ENCODE measurements around the gene RABGAP1L.

Gene RABGAP1L

GRCh38 chr1:174898102-174898797 is 738.9 kb downstream of the RABGAP1L start:
- DNase-seq, result no peak

- no peak for DNase-seq
These were observed 741.0 kb downstream of the RABGAP1L start for GRCh38 chr1:174900317-174900716.

DNA sequence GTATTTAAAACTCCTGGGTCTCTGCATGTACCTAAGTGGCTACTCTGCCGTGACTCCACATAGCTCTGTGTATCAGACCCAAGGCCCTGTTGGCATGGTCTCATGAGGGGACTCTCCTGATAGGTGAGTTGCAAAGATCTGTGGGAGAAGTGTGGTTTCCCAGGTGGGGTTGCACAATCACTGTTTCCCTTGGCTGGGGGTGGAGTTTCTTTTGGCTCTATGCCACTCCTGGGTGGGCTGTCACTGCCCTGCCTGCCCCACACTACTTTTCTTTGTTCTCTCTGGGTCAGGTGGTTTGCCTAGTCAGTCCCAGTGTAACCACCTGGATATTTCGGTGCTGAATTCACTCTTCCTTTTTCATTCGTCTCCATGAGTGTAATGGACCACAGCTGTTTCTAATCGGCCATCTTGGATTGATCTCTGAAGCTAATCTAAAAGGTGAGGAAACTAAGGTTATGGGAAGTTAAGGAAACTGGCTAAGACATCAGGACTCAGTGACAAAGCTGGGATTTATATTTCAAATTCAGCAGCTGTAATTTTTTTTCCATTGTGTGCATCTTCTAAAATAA is 743.3 kb downstream of the RABGAP1L start:
- DNase-seq, result no peak

DNA sequence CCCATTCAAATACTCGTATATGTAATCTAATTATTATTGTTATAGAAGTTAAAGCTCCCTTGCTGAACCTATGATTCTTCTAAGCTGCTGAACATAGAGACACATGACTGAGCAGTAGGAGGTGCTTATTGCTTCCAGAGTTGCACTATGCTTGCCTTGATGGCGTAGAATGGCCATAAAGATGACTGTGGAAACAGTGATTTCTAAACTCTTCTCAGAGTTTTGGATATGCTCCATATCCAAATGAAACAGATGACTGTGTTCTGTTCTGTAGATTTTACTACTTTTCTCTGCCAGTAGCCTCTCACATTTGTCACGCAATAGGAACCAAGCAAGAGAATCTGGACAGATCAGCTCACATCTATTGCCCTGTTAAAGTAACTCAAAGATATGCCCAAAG is 752.3 kb downstream of the RABGAP1L start:
- no peak for DNase-seq

DNA sequence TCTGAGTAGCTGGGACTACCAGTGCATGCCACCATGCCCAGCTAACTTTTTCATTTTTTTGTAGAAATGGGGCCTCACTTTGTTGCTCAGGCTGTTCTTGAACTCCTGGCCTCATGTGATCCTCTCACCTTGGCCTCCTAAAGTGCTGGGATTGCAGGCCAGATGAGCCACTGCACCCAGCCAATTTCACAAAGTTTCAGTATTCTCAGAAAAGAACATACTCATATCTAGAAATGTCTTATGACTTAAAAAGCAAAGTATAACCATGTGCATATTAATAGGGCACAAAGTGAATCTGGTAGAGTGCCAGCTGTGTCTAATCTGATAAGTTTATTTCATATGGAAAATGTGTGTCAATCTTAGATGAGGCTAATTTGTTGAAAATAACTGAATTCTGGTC is 752.9 kb downstream of the RABGAP1L start:
- DNase-seq, result no peak

DNA sequence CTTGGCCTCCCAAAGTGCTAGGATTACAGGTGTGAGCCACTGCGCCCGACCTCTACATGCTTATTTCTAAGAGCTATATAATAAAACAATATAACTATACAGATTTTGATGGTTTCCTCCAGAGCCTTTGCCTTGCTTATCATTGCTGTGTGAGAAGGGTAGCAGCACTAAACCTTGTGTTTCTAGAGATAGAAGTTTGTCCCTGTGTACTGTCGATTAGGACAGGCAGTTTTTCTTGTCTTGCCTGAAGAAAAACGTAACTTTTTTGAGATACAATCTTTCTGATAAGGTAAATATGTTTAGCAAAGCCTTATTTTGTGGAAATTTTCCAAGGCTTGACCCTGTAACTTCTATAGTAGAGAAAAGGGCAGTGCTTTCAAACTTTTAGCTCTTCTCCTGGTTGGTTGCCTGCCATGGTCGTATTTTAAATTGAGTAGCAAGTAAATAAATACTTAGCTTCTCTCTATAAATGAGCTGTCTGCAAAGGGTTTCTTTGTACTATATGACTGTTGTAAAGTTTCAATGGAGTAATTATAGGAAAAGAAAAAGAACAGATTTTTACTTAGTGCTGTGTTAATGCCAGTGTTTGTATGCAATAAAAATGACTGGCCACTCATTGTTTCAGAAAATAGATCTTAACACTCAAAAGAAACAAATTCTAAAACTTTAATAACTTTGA is 754.0 kb downstream of the RABGAP1L start:
- DNase-seq, result no peak

GRCh38 chr1:174914991-174915390 is 755.7 kb downstream of the RABGAP1L start:
- DNase-seq, result no peak

DNA sequence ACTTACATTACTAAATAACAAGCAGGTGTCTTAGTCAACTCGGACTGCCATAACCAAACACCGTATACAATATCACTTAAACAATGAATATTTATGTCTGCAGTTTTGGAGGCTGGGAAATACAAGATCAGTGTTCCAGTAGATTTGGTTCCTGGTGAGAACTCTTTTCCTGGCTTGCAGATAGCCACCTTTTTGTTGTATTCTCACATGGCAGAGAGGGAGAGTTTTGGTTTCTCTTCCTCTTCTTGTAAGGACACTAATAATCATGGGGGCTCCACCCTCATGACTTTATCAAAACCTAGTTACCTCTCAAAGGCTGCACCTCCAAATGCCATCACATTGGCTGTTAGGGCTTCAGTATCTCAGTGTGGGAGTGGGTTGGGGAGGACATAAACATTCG is 757.5 kb downstream of the RABGAP1L start:
- no peak for DNase-seq

- no peak for DNase-seq
These were observed 760.8 kb downstream of the RABGAP1L start for GRCh38 chr1:174920093-174920492.

- no peak for DNase-seq
These were observed 762.8 kb downstream of the RABGAP1L start for GRCh38 chr1:174922121-174922520.

GRCh38 chr1:174923820-174924219 is 764.5 kb downstream of the RABGAP1L start:
- no peak for DNase-seq

DNA sequence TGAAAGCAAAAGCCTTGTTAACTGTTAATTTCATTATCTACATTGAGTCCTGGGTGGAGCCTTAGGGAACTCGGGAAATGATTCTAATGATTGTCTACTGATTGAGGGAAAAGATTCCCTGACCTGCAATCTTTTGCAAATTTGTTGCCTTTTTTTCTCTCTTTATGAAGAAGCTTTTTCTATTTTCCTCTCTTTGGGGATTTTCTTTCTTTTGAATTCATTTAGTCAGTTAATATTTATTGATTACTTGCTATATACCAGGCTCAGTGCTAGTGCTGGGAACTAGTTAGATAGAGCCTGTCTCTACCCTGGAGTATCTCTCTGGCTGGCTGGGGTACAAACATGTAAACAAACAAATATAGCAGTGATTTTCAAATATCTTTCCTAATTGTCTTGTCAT is 769.2 kb downstream of the RABGAP1L start:
- DNase-seq, result no peak

DNA sequence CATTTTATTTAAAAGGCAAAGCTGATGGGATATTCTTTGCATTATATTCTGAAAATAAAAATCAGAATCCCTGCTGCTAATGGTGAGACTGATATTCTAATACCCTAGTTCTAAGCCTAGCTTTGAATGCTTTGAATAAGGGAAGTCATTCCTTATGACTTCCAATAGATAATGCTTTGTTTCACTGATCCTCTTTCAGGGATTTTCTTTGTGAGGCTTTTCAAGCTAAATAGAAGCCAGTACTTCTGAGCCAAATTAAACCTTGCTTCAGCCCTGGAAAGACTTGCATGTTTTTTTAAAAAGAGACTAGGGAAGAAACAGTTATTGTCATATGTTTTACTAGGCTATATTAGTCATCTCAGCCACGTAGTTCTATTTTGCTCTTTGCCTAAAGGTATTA is 771.9 kb downstream of the RABGAP1L start:
- no peak for DNase-seq

DNA sequence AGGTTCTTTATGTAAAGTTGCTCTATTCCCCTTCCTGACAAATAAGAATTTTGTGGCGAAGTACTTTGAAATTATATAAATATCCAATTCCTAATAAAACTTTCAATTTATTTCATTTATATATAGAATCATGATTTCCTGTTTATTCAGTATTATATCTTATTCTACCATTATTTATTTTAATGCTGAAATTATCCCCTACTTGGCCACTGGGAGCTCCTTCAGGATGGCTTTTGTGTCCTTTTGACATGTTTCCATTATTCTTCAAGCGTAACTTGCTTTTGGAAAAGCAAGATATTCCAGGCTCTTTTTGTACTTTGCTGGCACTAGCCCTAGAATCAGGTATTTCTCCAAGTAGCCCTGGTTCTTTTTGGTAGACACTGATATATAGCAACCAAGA is 773.3 kb downstream of the RABGAP1L start:
- no peak for DNase-seq

DNA sequence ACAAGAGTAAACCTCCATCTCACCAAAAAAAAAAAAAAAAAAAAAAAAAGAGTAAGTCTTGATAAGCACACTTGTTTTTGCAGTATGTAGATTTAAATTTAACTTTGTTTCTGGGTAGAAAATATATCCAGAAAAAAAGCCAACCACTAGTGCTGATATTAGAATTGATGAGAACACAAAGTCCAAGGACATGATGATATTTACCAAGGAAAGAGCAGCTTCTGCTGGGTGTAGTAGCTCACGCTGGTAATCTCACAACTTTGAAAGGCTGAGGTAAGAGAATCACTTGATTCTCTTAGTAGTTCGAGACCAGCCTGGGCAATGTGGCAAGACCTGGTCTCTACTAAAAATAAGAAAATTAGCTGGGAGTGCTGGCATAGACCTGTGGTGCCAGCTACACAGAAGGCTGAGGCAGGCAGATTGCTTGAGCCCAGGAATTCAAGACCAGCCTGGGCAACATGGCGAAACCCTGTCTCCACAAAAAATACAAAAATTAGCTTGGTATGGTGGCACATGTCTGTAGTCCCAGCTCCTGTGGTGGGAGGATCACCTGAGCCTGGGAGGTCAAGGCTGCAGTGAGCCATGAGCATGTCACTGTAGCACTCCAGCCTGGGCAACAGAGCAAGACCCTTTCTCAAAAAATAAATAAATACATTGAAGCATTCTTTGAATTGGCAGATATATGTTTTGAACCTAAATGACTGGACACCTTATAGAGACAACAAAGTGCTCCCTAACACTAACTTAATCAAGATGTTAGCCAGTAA is 776.8 kb downstream of the RABGAP1L start:
- DNase-seq, result no peak

GRCh38 chr1:174938281-174939007 is 779.1 kb downstream of the RABGAP1L start:
- no peak for DNase-seq

- DNase-seq, result no peak
These were observed 780.6 kb downstream of the RABGAP1L start for GRCh38 chr1:174939775-174940545.

DNA sequence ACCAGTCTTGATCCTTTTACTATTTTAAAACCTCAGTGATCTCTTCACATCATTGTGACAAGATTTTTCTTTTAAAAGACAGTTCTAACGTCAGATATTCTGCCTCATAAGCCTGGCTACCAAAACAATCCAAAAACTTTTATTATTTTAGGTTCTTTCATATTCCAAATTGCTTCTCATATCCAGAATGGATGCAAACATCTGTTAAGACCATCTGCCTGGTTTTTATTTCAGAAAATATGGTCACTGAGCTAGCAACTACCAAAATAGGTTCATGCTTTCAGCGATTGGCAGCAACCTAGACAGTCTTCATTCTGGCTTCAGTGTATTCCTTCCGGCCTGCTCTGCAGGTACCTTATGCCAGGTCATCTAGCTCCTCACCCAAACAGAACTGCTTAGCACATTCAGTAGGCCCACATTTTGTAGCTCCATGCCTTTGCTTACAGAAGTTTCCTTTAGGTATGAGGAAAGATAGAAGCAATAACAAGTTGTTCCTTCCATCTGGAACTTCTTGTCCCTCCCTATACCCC is 781.4 kb downstream of the RABGAP1L start:
- DNase-seq, result no peak

DNA sequence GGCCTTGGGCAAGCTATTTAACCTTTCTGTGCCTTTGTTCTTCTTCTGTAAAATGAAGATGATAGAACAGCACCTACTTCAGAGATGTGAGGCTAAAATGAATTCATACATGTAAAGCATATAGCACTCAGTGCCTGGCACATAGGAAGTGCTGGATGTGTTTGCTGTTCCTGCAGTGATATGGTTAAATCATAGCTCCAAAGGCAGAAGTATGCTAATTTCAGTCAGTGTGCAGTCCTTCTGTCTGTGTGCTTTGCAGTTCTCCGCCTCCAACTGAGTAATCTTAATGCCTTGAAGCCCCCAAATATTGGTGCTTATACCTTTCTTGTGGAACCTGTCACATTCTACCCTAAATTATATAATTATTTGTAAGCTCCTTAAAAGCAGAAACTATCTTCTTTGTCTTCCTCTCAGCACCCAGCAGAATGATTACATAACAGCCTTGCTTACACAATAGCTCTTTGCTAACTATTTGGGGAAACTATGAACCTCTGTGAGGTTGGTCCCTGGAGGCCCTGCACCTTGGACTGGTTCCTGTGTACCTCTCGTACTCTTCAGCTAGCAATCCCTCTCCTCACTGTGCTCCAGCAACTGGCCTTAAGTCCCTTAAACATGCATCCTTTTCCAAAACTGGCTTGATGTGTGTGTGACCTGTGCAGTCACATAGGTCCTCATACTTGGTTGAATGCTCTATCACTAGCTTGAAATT is 783.4 kb downstream of the RABGAP1L start:
- no peak for DNase-seq

GRCh38 chr1:174946031-174946430 is 786.7 kb downstream of the RABGAP1L start:
- no peak for DNase-seq

DNA sequence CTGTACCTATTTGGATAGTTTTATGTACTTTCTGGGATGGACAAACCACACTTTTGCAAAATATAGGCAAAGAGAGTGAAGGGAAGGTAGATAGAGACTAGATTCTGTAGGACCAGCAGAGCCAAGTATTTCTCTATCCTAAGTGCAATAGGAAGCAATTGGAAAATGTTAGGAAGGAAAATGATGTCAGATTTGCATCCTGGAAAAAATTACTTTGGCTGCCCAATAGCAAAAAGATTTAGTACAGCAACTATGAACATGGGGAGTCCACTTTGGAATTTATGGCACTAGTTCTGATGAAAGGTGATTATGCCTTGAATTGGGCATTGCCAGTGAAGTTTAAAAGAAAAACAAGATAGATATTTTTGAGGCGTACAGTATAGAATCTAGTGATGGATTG is 789.7 kb downstream of the RABGAP1L start:
- no peak for DNase-seq
